Measurements from ENCODE around the gene PUS10. TPM values are rescaled to one million over a fixed set of nuclear protein-coding genes. Genes with fewer than 3 reads are reported as not detected.
"Not testable (repeated sequence)": the region's sequence is repeated elsewhere in the genome, so short reads cannot be mapped to it uniquely, and the experiment has no call there.

The PUS10 gene
- total RNA-seq, 2 experiments from 2014 or later: 7.3 to 7.7 TPM

DNA sequence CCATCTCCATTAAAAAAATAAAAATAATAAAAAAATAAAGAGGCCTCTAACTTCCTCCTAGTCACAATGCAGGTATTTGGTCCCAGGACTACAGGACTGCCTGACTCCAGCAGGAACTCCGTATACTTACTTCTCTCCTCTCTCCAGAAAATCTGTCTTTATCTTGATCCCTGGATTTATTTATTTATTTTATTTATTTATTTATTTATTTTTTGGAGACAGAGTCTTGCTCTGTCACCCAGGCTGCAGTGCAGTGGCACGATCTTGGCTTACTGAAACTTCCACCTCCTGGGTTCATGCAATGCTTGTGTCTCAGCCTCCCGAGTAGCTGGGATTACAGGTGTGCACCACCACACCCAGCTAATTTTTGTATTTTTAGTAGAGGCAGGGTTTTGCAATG, 36.0 kb downstream of the PUS10 start:
- CTCF ChIA-PET: interaction anchor here (1.2 kb wide), 2 partner anchors 16 to 274 kb away, joined by 4 read pairs; no protein-coding TSS in a partner anchor

DNA sequence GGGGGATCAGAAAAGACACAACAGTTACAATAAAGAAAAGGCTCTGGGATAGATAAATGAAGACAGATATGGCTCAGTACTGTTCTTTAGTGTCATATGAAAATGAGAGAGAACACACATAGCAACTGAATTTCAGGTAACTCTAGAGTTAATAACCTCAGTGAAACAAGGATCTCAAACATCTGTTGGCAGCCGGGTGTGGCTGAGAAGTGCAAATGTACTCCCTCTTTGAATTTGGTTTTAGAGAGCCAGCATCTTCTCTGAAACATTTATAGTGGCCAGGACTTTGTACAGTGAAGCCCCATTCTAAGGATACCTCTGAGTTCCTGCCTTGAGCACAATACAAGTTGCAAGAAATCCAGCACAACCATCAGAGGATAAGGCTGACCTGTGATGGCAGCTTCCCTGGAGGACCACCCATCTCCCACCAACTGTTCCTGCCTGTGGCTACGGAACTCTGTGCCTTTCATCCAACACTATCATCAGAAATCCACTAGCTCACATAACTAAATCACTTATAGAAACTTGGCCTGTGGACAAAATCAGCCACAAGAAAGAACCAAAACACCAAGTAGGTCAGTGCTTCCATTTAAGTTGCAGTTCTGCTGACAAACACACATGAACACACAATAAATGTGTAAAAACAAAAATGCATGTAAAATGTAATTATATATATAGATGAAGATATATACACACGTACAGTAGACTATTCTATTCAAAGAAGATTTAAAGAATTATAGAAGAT, 37.8 kb downstream of the PUS10 start:
- Mint-ChIP-seq H3K27me3 (ENCODE audit: low read depth) (no peaks in the 10 kb centered on the region), H3K27ac (no peak overlapping the region), H3K36me3 (ENCODE audit: low read depth) (peaks cover 2% of the 10 kb centered on the region), H3K9me3 (ENCODE audit: insufficient read depth) (no peaks in the 10 kb centered on the region), H3K4me1 (ENCODE audit: low read depth) (peaks cover 24% of the 10 kb centered on the region), H3K4me3 (no peak overlapping the region)
- POLR2A ChIA-PET: no interaction called here
- ATAC-seq (no peak), DNase-seq (no peak)
- CTCF ChIA-PET: no interaction called here

More for the DNA sequence above, 36.0 kb downstream of the PUS10 start:
- DNase-seq; POLR2A ChIA-PET; H3K27me3 Mint-ChIP-seq (ENCODE audit: low read depth); H3K27ac Mint-ChIP-seq; H3K36me3 Mint-ChIP-seq (ENCODE audit: low read depth); H3K9me3 Mint-ChIP-seq (ENCODE audit: insufficient read depth); H3K4me3 Mint-ChIP-seq; ATAC-seq: not testable (repeated sequence)
- H3K4me1 Mint-ChIP-seq (ENCODE audit: low read depth): peaks cover 17% of the 10 kb centered on the region

DNA sequence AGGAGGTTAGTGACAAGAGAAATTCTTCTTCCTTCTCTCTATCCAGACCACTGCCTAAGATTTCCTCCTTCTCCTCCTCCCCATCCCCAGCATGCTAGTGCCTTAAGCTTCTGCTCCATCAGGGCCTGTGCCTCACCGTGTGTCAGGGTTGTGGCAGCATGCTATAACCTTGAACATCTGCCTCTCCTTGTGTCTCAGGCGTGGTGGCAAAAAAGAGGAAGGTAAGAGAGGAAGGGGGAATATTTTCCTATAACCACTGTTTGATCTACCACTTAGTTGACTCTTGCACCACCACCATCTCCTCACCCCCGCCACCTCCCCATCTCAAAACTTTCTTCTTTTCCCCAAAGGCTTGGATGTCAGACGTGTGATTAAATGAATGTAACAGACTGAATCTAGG, 38.8 kb downstream of the PUS10 start:
- ATAC-seq (no peak), DNase-seq (no peak)
- Mint-ChIP-seq H3K27me3 (ENCODE audit: low read depth) (no peaks in the 10 kb centered on the region), H3K4me3 (no peak overlapping the region), H3K4me1 (ENCODE audit: low read depth) (peaks cover 24% of the 10 kb centered on the region), H3K36me3 (ENCODE audit: low read depth) (peaks cover 4% of the 10 kb centered on the region), H3K27ac (no peak overlapping the region), H3K9me3 (ENCODE audit: insufficient read depth) (no peaks in the 10 kb centered on the region)
- ChIA-PET POLR2A (interaction anchor here (0.6 kb wide), 1 partner anchor 14 kb away, joined by 3 read pairs; no protein-coding TSS in a partner anchor), CTCF (no interaction called here)

DNA sequence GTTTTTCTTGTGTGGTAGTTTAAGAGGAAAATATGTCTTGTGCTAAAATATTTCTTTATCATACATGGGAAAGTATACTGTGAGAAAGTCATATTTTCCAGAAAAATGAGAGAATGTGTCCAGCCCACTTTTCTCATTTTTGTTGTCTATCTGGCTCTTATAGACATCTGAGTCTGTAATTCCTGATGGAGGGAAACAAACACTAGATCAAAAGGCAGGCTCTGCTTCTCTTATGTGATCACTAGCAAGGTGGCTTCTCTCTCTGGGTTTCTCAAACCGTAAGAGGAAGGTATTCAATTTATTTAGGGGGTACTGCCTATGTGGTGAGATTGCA, 40.5 kb downstream of the PUS10 start:
- Mint-ChIP-seq H3K27me3 (ENCODE audit: low read depth) (no peaks in the 10 kb centered on the region), H3K27ac (no peak overlapping the region), H3K4me3 (no peak overlapping the region), H3K4me1 (ENCODE audit: low read depth) (peaks cover 25% of the 10 kb centered on the region), H3K36me3 (ENCODE audit: low read depth) (peaks cover 5% of the 10 kb centered on the region), H3K9me3 (ENCODE audit: insufficient read depth) (no peaks in the 10 kb centered on the region)
- ATAC-seq (no peak), DNase-seq (no peak)
- POLR2A ChIA-PET: no interaction called here
- CTCF ChIA-PET: interaction anchor here (0.7 kb wide), 1 partner anchor 13 kb away, joined by 3 read pairs; no protein-coding TSS in a partner anchor

DNA sequence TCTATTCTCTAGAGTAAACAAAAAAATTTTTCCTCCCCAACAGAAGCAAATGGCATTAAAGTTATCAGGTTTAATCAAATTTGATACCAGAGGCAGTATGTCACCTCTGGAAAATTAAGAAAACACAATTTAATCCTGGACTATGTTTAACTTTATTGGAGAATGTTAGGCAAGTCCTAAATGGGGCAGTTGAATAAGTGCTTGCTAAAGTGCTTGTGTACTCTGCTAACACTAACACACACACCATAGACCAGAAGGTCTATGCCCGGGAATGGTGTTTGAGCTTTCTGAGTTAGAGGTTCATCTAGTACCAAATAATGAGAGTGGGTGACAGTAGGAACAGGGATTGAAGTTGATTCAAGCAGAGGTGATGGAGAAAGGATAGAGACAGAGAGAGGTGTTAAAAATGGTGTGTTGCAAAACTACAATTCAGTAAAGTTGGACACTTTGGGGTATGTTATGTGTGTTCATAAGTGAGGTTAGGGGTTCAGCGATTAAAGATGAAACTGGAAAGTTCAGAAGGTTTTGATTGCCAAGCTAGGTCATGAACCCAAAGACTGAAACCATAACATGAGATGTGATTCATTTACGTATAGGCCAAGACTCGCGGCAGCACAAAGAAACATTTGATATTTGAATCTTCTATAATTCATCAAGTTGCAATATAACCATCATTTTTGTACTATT, 41.0 kb downstream of the PUS10 start:
- no peak for ATAC-seq
- CTCF ChIA-PET: interaction anchor here (0.7 kb wide), 1 partner anchor 13 kb away, joined by 3 read pairs; no protein-coding TSS in a partner anchor

DNA sequence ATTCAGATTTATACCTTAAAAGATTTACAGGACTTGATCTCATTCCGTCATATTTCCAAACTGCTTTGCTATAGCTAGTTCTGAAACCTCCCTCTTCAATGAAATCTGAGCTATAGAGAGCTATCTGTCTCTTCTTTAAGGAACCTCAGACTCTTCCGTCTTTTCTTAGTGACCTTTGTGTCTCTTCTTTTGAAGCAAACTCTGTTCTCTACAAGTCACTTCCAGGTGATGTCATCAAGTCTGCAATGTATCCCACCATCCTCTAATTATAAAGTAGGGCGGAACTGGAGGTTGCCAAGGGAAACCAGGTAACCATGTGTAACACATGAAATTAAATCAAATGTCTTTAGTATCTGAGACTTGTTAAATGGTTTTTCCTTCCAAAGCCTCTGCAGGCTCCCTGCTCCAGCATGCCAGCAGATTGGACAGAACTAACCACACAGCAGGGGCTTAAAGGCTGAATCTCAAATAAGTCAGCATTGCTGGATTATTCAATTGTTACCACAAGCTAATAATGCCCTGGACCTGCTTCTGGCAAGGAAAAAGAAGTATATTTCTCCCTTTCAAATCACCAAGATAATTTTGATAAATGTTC, 41.7 kb downstream of the PUS10 start:
- Mint-ChIP-seq H3K4me1 (ENCODE audit: low read depth) (peaks cover 28% of the 10 kb centered on the region), H3K4me3 (no peak overlapping the region), H3K9me3 (ENCODE audit: insufficient read depth) (no peaks in the 10 kb centered on the region), H3K27ac (no peak overlapping the region), H3K36me3 (ENCODE audit: low read depth) (peaks cover 5% of the 10 kb centered on the region), H3K27me3 (ENCODE audit: low read depth) (no peaks in the 10 kb centered on the region)
- ATAC-seq (no peak), DNase-seq (no peak)
- ChIA-PET CTCF (interaction anchor here (0.9 kb wide), 1 partner anchor 22 kb away, joined by 3 read pairs; no protein-coding TSS in a partner anchor), POLR2A (no interaction called here)

More for the DNA sequence above, 41.0 kb downstream of the PUS10 start:
- H3K4me1 Mint-ChIP-seq (ENCODE audit: low read depth): peaks cover 26% of the 10 kb centered on the region
- no peak overlapping the region for H3K4me3 Mint-ChIP-seq
- H3K36me3 Mint-ChIP-seq (ENCODE audit: low read depth): peaks cover 5% of the 10 kb centered on the region
- H3K9me3 Mint-ChIP-seq (ENCODE audit: insufficient read depth): no peaks in the 10 kb centered on the region
- POLR2A ChIA-PET: no interaction called here
- H3K27me3 Mint-ChIP-seq (ENCODE audit: low read depth): no peaks in the 10 kb centered on the region
- no peak overlapping the region for H3K27ac Mint-ChIP-seq
- DNase-seq: no peak

DNA sequence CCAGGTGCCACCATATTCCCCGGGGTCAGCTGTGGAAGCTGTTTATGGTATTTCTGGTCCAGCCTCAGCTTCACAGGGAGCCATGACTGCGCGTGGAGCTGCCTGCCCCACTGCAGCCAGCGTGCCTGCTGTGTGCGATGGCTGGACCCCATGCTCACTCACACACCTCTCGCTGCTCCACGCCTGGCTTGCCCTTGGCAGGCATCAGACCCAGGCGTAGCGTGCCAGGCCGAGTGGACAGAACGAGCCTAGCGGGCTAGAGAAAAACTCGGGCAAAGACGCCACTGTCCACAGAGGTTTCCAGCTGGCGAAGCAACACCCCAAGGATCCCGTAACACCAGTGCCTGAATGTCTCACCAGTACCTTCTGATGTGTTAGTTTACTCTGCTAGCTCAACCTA, 43.4 kb downstream of the PUS10 start:
- Mint-ChIP-seq H3K27me3 (ENCODE audit: low read depth) (no peaks in the 10 kb centered on the region), H3K36me3 (ENCODE audit: low read depth) (peaks cover 5% of the 10 kb centered on the region), H3K4me3 (no peak overlapping the region), H3K4me1 (ENCODE audit: low read depth) (peaks cover 26% of the 10 kb centered on the region), H3K9me3 (ENCODE audit: insufficient read depth) (no peaks in the 10 kb centered on the region), H3K27ac (no peak overlapping the region)
- ChIA-PET POLR2A (interaction anchor here (1.1 kb wide), 2 partner anchors 10 to 90 kb away, joined by 3 read pairs; no protein-coding TSS in a partner anchor), CTCF (interaction anchor here (1.8 kb wide), 1 partner anchor 9 kb away, joined by 5 read pairs; no protein-coding TSS in a partner anchor)
- DNase-seq: no peak
- no peak for ATAC-seq

DNA sequence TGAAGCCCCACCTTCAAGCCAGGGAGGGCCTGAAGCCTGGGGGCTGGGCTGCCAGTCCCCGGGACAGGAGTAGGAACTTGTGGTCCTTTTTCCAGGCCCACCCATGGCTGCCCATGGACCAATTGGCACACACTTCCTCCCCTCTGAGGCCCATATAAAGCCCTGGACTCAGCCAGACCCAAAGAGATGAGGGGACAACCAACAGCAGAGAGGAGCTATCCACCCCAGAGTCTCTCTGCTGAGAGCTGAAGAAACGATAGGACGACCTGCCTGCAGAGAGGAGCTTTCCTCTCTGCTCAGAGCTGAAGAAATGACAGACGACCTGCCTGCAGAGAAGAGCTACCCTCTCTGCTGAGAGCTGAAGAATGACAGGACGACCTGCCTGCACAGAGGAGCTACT, 44.4 kb downstream of the PUS10 start:
- Mint-ChIP-seq H3K4me3 (no peak overlapping the region), H3K27ac (no peak overlapping the region), H3K36me3 (ENCODE audit: low read depth) (peaks cover 3% of the 10 kb centered on the region), H3K27me3 (ENCODE audit: low read depth) (no peaks in the 10 kb centered on the region), H3K9me3 (ENCODE audit: insufficient read depth) (no peaks in the 10 kb centered on the region), H3K4me1 (ENCODE audit: low read depth) (peaks cover 21% of the 10 kb centered on the region)
- DNase-seq (no peak), ATAC-seq (no peak)
- ChIA-PET POLR2A (interaction anchor here (0.5 to 1.1 kb wide), 3 partner anchors 9 to 188 kb away, joined by 3 to 5 read pairs (median 3); no protein-coding TSS in a partner anchor), CTCF (interaction anchor here (1.8 kb wide), 1 partner anchor 8 kb away, joined by 5 read pairs; no protein-coding TSS in a partner anchor)

DNA sequence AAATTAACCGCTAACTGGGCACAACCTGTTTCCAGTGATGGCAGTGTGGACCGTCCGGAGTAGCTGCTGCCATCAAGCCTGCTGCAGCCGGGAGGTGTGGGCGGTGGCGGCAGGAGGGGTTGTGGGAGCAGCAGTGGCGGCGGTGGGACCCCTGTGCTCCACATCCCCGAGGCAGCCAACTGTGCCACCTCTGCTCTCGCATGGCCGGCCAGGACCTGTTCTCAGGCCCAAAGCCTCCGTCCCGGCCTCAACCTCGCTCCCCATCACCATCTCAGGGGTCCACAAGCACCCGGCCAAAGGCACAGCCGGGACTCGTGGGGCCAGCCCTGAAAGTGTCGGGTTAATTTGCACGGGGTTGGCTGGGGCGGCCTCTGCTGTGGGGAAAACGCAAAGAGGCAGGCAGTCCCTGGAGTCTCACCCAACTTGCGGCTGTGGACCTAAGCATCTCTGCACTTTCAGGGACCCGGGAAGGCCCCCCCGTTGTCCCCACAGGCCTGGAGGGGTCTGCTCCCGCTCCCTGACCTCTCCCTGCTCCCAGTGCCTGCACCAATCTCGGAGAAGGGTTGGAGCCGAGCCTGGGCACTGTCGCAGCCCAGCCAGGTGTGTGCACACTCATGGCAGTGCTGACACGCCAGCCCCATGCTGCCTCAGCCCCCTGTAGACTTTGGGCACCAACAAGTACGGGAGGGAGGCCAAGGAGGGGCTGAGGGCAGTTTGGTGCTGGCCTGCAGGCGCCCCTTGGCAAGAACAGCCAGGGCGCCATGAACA, 45.0 kb downstream of the PUS10 start:
- Mint-ChIP-seq H3K4me3 (no peak overlapping the region), H3K27me3 (ENCODE audit: low read depth) (no peaks in the 10 kb centered on the region), H3K36me3 (ENCODE audit: low read depth) (peaks cover 7% of the 10 kb centered on the region), H3K4me1 (ENCODE audit: low read depth) (peaks cover 22% of the 10 kb centered on the region), H3K27ac (no peak overlapping the region), H3K9me3 (ENCODE audit: insufficient read depth) (no peaks in the 10 kb centered on the region)
- ChIA-PET POLR2A (no interaction called here), CTCF (no interaction called here)
- ATAC-seq (no peak), DNase-seq (no peak)

DNA sequence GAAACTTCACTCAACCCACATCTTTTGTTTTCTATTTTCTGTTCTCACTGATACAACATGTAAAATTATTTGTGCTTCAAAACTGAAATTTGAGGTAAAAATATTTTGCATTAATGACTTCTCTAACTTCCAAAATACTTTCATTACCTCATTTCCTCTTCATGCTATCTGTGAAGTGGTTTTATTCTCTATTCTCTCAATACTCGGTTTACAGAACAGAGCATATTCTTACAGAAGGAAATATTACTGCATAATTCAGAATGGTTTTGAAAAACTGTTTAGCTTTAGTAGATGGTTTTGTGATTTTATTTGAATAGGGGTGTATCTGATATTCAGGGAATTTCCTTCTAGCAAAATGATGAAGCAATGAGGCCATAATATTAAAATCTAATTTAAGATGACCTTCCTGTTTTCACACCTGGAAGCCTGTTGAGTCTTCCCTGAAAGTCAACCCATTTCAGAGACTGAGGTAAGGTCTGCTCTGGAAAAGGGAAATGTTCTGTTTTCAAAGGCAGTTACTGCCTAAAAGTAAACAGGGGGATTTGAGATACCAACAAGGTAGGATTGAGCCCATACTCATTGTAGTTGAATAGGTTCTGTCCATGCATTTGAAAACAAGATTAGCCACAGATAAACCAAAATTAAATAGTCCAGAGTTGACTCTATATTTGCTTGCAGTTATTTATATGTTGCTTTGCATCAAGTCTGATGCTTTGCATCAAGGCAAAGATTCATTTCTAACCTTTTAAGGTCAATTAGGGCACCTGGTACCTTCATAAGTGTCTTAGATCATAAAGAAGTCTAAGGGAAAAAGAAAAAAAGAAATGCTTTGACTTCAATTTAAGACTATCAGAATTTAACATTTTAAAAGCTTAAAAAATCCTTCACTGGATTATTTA, 51.3 kb downstream of the PUS10 start:
- CTCF ChIA-PET: interaction anchor here (0.6 to 1.4 kb wide), 3 partner anchors 26 to 827 kb away, joined by 3 to 8 read pairs (median 5); no protein-coding TSS in a partner anchor
- H3K27me3 Mint-ChIP-seq (ENCODE audit: low read depth): no peaks in the 10 kb centered on the region
- POLR2A ChIA-PET: interaction anchor here (0.5 to 1.4 kb wide), 3 partner anchors 26 to 85 kb away, joined by 3 to 6 read pairs (median 3); partner anchors contain the start of gene REL
- H3K4me3 Mint-ChIP-seq: peak overlapping the region; percentile 40
- peak overlapping the region; percentile 41 for H3K27ac Mint-ChIP-seq
- H3K9me3 Mint-ChIP-seq (ENCODE audit: insufficient read depth): peaks cover 15% of the 10 kb centered on the region
- peaks cover 42% of the 10 kb centered on the region for H3K4me1 Mint-ChIP-seq (ENCODE audit: low read depth)
- H3K36me3 Mint-ChIP-seq (ENCODE audit: low read depth): peaks cover 38% of the 10 kb centered on the region
- no peak for ATAC-seq
- DNase-seq: no peak

Data from activated CD8-positive, alpha-beta T cell treated with anti-CD3 and anti-CD28 coated beads, Interleukin-2, amount 10 ng/mL, durations not matched to agents 7 days and 5 days (primary cell).